Suprapubic skin (tissue), 3 donors: ENCODE data around the gene SUPT20HL1.

ENCODE experiments used
- EP300 ChIP-seq: sonication (generic); formaldehyde crosslinking; IDR thresholded peaks from one replicate; pipeline ENCODE4 v1.6.1; 2017; ENCODE audit warnings: antibody characterized with exemption
- POLR2A ChIP-seq, 2 donors: fragments of 450-650 bp; IDR thresholded peaks; one replicate each; pipeline ENCODE4 v1.6.1; 2017; ENCODE audit warnings: antibody characterized with exemption in 2 of 2, mild to moderate bottlenecking in 2 of 2, moderate library complexity in 2 of 2
- TF ChIP-seq, protein P1 (sequence below), 2 donors: fragments of 200-600 bp in 1 of 2; fragments of 450-650 bp in 1 of 2; sonication (generic) in 1 of 2; IDR thresholded peaks; one replicate each; pipeline ENCODE4 v1.5.1; 2016 to 2019; ENCODE audit warnings: antibody characterized with exemption in 2 of 2, mild to moderate bottlenecking in 1 of 2, moderate library complexity in 1 of 2

DNA sequence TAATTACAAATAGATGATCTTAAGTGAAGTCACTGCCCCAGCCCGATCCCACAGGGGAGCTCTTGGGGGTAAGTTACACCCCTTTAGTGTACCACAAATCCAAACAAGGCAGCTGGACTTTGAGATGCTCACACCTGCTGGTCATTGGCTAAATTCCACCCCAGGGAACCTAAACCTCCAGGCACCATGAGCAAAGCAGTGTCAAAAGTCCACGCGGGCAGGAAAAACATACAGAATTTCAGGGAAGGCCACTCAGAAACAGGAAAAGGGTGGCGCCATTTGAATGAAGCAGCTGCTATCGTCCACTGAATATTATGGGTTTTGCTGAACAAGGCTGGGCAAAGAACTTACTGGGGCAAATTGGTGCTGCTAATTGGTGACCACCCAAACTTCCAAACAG lies 30.9 kb downstream of the SUPT20HL1 start:
- TF ChIP-seq, protein P1, sequence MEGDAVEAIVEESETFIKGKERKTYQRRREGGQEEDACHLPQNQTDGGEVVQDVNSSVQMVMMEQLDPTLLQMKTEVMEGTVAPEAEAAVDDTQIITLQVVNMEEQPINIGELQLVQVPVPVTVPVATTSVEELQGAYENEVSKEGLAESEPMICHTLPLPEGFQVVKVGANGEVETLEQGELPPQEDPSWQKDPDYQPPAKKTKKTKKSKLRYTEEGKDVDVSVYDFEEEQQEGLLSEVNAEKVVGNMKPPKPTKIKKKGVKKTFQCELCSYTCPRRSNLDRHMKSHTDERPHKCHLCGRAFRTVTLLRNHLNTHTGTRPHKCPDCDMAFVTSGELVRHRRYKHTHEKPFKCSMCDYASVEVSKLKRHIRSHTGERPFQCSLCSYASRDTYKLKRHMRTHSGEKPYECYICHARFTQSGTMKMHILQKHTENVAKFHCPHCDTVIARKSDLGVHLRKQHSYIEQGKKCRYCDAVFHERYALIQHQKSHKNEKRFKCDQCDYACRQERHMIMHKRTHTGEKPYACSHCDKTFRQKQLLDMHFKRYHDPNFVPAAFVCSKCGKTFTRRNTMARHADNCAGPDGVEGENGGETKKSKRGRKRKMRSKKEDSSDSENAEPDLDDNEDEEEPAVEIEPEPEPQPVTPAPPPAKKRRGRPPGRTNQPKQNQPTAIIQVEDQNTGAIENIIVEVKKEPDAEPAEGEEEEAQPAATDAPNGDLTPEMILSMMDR (IDR thresholded peaks at IDR 0.05): no peak
- TF ChIP-seq POLR2A (IDR thresholded peaks at IDR 0.05) (no peak), EP300 (no peak)
